MM.1S (cell line): ENCODE measurements around the gene DENND4A.

Source experiments
- DNase-seq: peaks from one replicate; pipeline ENCODE4 v3.0.0-alpha.2; 2015
- H2AFZ ChIP-seq: fragments of 300-600 bp; sonication (generic); 2 replicates; pipeline ENCODE4 v1.6.0; 2016; ENCODE audit warnings: antibody characterized with exemption, low read length
- H3F3A ChIP-seq: fragments of 300-600 bp; sonication (generic); 2 replicates; pipeline ENCODE4 v1.6.1; 2016; ENCODE audit warnings: mild to moderate bottlenecking, antibody characterized with exemption, low read length, moderate library complexity, mixed read lengths; ENCODE audit not compliant: insufficient read depth
- H3K27ac ChIP-seq: fragments of 300-600 bp; sonication (generic); 2 replicates; pipeline ENCODE4 v1.5.1; 2016; ENCODE audit warnings: mild to moderate bottlenecking, low read length
- H3K27me3 ChIP-seq: fragments of 300-600 bp; sonication (generic); replicated peaks from 2 replicates; pipeline ENCODE4 v1.6.0; 2016; ENCODE audit warnings: low read length; ENCODE audit not compliant: insufficient read depth
- H3K36me3 ChIP-seq: fragments of 300-600 bp; sonication (generic); replicated peaks from 2 replicates; pipeline ENCODE4 v1.6.1; 2016; ENCODE audit warnings: mild to moderate bottlenecking, low read length, mixed read lengths; ENCODE audit not compliant: insufficient read depth
- H3K4me1 ChIP-seq: fragments of 300-600 bp; sonication (generic); 2 replicates; pipeline ENCODE4 v1.6.1; 2016; ENCODE audit warnings: low read length, mixed read lengths
- H3K4me2 ChIP-seq: fragments of 300-600 bp; sonication (generic); 2 replicates; pipeline ENCODE4 v1.6.0; 2016; ENCODE audit warnings: low read depth, low read length
- H3K4me3 ChIP-seq: fragments of 300-600 bp; sonication (generic); 2 replicates; pipeline ENCODE4 v1.5.1; 2016; ENCODE audit warnings: low read length, mixed read lengths
- H3K79me2 ChIP-seq: fragments of 300-600 bp; sonication (generic); 2 replicates; pipeline ENCODE4 v1.6.1; 2016; ENCODE audit warnings: mixed run types, low read length, mixed read lengths
- H3K9ac ChIP-seq: fragments of 300-600 bp; sonication (generic); 2 replicates; pipeline ENCODE4 v1.6.1; 2016; ENCODE audit warnings: low read length, mixed read lengths
- H3K9me2 ChIP-seq: fragments of 300-600 bp; sonication (generic); replicated peaks from 2 replicates; pipeline ENCODE4 v1.6.1; 2016; ENCODE audit warnings: mild to moderate bottlenecking, low read length, mixed read lengths; ENCODE audit not compliant: insufficient read depth
- H3K9me3 ChIP-seq: fragments of 300-600 bp; sonication (generic); replicated peaks from 2 replicates; pipeline ENCODE4 v1.6.1; 2016; ENCODE audit warnings: mild to moderate bottlenecking, low read length, mixed read lengths; ENCODE audit not compliant: insufficient read depth
- H4K20me1 ChIP-seq: fragments of 300-600 bp; sonication (generic); 2 replicates; pipeline ENCODE4 v1.6.1; 2016; ENCODE audit warnings: mild to moderate bottlenecking, low read length, moderate library complexity, mixed read lengths; ENCODE audit not compliant: insufficient read depth
- EZH2 ChIP-seq: fragments of 300-600 bp; sonication (generic); optimal IDR thresholded peaks from 2 replicates; pipeline ENCODE3; 2017; ENCODE audit warnings: low read depth, mild to moderate bottlenecking, antibody characterized with exemption, low read length, mixed read lengths
- EZH2phosphoT487 ChIP-seq: fragments of 300-600 bp; sonication (generic); IDR thresholded peaks from 2 replicates; pipeline ENCODE4 v1.6.1; 2018; ENCODE audit warnings: antibody characterized with exemption, low read length
- TF ChIP-seq, protein P1 (sequence below): fragments of 300-600 bp; sonication (generic); IDR thresholded peaks from 2 replicates; pipeline ENCODE4 v1.5.1; 2016; ENCODE audit warnings: antibody characterized with exemption, low read length, mixed read lengths

The DENND4A gene

GRCh38 chr15:65771870-65772269 is 20.2 kb downstream of the DENND4A start:
- H2AFZ ChIP-seq, result no peak overlapping the region
- TF ChIP-seq EZH2 (no peak), EZH2phosphoT487 (no peak)
- TF ChIP-seq, protein P1, sequence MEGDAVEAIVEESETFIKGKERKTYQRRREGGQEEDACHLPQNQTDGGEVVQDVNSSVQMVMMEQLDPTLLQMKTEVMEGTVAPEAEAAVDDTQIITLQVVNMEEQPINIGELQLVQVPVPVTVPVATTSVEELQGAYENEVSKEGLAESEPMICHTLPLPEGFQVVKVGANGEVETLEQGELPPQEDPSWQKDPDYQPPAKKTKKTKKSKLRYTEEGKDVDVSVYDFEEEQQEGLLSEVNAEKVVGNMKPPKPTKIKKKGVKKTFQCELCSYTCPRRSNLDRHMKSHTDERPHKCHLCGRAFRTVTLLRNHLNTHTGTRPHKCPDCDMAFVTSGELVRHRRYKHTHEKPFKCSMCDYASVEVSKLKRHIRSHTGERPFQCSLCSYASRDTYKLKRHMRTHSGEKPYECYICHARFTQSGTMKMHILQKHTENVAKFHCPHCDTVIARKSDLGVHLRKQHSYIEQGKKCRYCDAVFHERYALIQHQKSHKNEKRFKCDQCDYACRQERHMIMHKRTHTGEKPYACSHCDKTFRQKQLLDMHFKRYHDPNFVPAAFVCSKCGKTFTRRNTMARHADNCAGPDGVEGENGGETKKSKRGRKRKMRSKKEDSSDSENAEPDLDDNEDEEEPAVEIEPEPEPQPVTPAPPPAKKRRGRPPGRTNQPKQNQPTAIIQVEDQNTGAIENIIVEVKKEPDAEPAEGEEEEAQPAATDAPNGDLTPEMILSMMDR, result no peak
- DNase-seq, result no peak
- H3K9ac ChIP-seq, result no peak overlapping the region
- H3K36me3 ChIP-seq, result no peaks in the 10 kb centered on the region
- H3K27ac ChIP-seq, result no peak overlapping the region
- no peaks in the 10 kb centered on the region for H3K27me3 ChIP-seq
- no peak overlapping the region for H3K4me2 ChIP-seq
- no peak overlapping the region for H3K4me3 ChIP-seq
- H3K4me1 ChIP-seq, result no peaks in the 10 kb centered on the region
- H3K9me3 ChIP-seq, result no peaks in the 10 kb centered on the region
- no peaks in the 10 kb centered on the region for H3K9me2 ChIP-seq
- no peaks in the 10 kb centered on the region for H3F3A ChIP-seq
- peaks cover 89% of the 10 kb centered on the region for H3K79me2 ChIP-seq
- H4K20me1 ChIP-seq, result peaks cover 8% of the 10 kb centered on the region; the same call in 1 of the 2 replicates

DNA sequence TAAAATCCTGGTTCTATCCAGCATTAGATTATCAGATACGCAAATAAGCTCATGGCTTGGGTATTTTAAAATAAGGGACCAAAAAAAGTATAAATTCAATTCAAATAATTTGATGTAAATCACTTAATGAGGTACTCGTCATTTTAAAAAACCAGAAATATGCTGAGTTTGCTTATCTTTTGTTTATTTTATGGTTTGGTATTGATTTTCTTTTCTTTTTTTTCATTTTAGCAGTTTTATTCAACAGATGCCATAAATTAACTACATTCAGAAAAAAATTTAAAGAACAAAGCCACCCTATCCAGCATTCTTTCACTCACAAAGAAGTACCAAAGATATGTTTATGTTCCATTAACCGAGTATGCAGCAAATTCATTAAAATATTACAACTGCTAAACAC is 22.6 kb downstream of the DENND4A start:
- H3K27ac ChIP-seq, result no peak overlapping the region
- H4K20me1 ChIP-seq, result peaks cover 12% of the 10 kb centered on the region; the same call in 1 of the 2 replicates
- H3K4me3 ChIP-seq, result no peak overlapping the region
- H3K4me2 ChIP-seq, result no peak overlapping the region
- H3K79me2 ChIP-seq, result peaks cover 89% of the 10 kb centered on the region
- no peaks in the 10 kb centered on the region for H3K27me3 ChIP-seq
- H3F3A ChIP-seq, result no peaks in the 10 kb centered on the region
- no peaks in the 10 kb centered on the region for H3K36me3 ChIP-seq
- H3K4me1 ChIP-seq, result no peaks in the 10 kb centered on the region
- DNase-seq, result no peak
- TF ChIP-seq EZH2phosphoT487, result no peak
- TF ChIP-seq EZH2, result no peak
- TF ChIP-seq, protein P1, result no peak
- no peaks in the 10 kb centered on the region for H3K9me2 ChIP-seq
- no peak overlapping the region for H3K9ac ChIP-seq
- H2AFZ ChIP-seq, result no peak overlapping the region
- H3K9me3 ChIP-seq, result no peaks in the 10 kb centered on the region

GRCh38 chr15:65767895-65768294 is 24.2 kb downstream of the DENND4A start:
- Histone ChIP-seq H3K9me3 (no peaks in the 10 kb centered on the region), H3K27me3 (no peaks in the 10 kb centered on the region), H3K79me2 (peaks cover 91% of the 10 kb centered on the region), H3F3A (no peaks in the 10 kb centered on the region), H4K20me1 (0 out of 2 replicates have a peak, but pooled peaks cover 9% of the 10 kb centered on the region), H3K4me2 (no peak overlapping the region), H3K27ac (no peak overlapping the region), H2AFZ (no peak overlapping the region), H3K9me2 (no peaks in the 10 kb centered on the region), H3K4me1 (no peaks in the 10 kb centered on the region), H3K4me3 (no peak overlapping the region), H3K9ac (no peak overlapping the region), H3K36me3 (no peaks in the 10 kb centered on the region)
- TF ChIP-seq, protein P1, result no peak
- TF ChIP-seq EZH2 (no peak), EZH2phosphoT487 (no peak)
- no peak for DNase-seq
